Dendritic cell treated with granulocyte-macrophage colony-stimulating factor and Interleukin-4, amounts not matched to agents 40 ng/mL and 50 ng/mL, for 4 days (primary cell): Measurements from ENCODE around the gene ACTN4.

Experiments used
- H3K27ac Mint-ChIP-seq: one replicate; pipeline ENCODE4 v1.8.0; 2022; ENCODE audit warnings: mild to moderate bottlenecking, mixed read lengths
- H3K27me3 Mint-ChIP-seq: one replicate; pipeline ENCODE4 v1.8.0; 2022; ENCODE audit warnings: mild to moderate bottlenecking, mixed read lengths
- H3K36me3 Mint-ChIP-seq: one replicate; pipeline ENCODE4 v1.8.0; 2022; ENCODE audit warnings: low read depth, mixed read lengths
- H3K4me1 Mint-ChIP-seq: one replicate; pipeline ENCODE4 v1.8.0; 2022; ENCODE audit warnings: low read depth, mixed read lengths
- H3K4me3 Mint-ChIP-seq: one replicate; pipeline ENCODE4 v1.8.0; 2022; ENCODE audit warnings: mild to moderate bottlenecking, moderate library complexity, mixed read lengths
- H3K9me3 Mint-ChIP-seq: one replicate; pipeline ENCODE4 v1.8.0; 2022; ENCODE audit warnings: mixed read lengths
- intact Hi-C: fragments of 100-400 bp; cut with micrococcal nuclease; formaldehyde crosslinking; loops from one replicate; pipeline ENCODE4 v1.15.0; 2022

ACTN4 gene

DNA sequence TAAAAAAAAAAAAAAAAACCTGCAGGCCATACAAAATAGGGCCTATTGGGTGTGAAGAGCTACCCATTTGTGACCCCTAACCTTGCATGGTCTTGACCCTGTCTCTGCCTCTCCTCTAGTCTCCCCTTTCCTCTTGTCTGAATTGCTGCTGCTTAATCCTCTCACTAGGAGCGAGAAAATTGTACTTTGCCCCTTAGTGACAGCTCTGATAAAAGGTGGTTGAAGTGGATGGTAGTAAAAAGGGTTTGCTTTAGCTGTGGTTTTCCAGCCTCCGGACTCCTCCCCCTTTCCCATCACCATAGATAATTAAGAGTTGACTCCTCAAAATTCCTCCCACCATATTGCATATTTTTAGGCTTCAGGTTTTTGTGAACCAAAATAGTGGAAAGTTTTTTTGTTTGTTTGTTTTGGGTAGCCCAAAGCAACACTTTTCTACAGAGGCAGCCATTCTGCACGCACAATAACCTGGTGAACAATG lies 23.5 kb downstream of the ACTN4 start:
- H3K36me3 Mint-ChIP-seq: peaks cover 28% of the 10 kb centered on the region
- H3K9me3 Mint-ChIP-seq: no peaks in the 10 kb centered on the region
- intact Hi-C loops: no loop called here
- H3K4me3 Mint-ChIP-seq: no peak overlapping the region
- H3K4me1 Mint-ChIP-seq: peaks cover 88% of the 10 kb centered on the region
- H3K27me3 Mint-ChIP-seq: no peaks in the 10 kb centered on the region
- H3K27ac Mint-ChIP-seq: no peak overlapping the region

DNA sequence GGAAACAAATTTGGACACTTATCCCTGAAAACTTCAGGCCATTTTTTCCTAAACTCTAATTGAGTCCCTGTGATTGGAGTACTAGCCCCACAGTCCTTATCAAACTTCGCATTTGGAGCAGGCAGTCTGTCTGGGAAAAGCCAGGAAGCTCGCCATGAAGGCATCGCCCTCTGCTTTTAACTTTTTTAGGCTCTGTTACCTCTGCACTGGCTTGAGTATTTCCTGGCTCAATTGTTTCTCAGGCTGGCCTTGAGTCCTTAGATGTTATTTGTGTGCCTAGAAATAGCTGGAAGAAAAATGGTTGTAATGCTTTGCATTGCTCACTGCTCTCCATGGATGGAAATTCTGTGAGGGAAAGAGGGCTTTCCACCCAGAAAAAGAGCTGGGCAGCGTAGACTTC lies 24.2 kb downstream of the ACTN4 start:
- Mint-ChIP-seq H3K4me1 (peaks cover 88% of the 10 kb centered on the region), H3K9me3 (no peaks in the 10 kb centered on the region), H3K36me3 (peaks cover 29% of the 10 kb centered on the region), H3K4me3 (no peak overlapping the region), H3K27ac (no peak overlapping the region), H3K27me3 (no peaks in the 10 kb centered on the region)
- intact Hi-C loops: no loop called here

- H3K4me3 Mint-ChIP-seq: no peak overlapping the region
- peaks cover 88% of the 10 kb centered on the region for H3K4me1 Mint-ChIP-seq
- no peaks in the 10 kb centered on the region for H3K27me3 Mint-ChIP-seq
- intact Hi-C loops: no loop called here
- H3K36me3 Mint-ChIP-seq: peaks cover 36% of the 10 kb centered on the region
- no peaks in the 10 kb centered on the region for H3K9me3 Mint-ChIP-seq
- H3K27ac Mint-ChIP-seq: no peak overlapping the region
These were observed 25.6 kb downstream of the ACTN4 start for GRCh38 chr19:38673030-38673429.

GRCh38 chr19:38674388-38675171 lies 27.1 kb downstream of the ACTN4 start:
- Mint-ChIP-seq H3K27ac (peak overlapping the region; percentile 79), H3K4me3 (peak overlapping the region; percentile 7), H3K27me3 (no peaks in the 10 kb centered on the region), H3K4me1 (peaks cover 88% of the 10 kb centered on the region), H3K9me3 (no peaks in the 10 kb centered on the region), H3K36me3 (peaks cover 29% of the 10 kb centered on the region)
- intact Hi-C loops: no loop called here

GRCh38 chr19:38675611-38676010 lies 28.2 kb downstream of the ACTN4 start:
- peak overlapping the region; percentile 79 for H3K27ac Mint-ChIP-seq
- no peaks in the 10 kb centered on the region for H3K27me3 Mint-ChIP-seq
- no peaks in the 10 kb centered on the region for H3K9me3 Mint-ChIP-seq
- peaks cover 88% of the 10 kb centered on the region for H3K4me1 Mint-ChIP-seq
- intact Hi-C loops: no loop called here
- H3K4me3 Mint-ChIP-seq: no peak overlapping the region
- peaks cover 31% of the 10 kb centered on the region for H3K36me3 Mint-ChIP-seq

GRCh38 chr19:38676023-38676877 lies 28.8 kb downstream of the ACTN4 start:
- peaks cover 87% of the 10 kb centered on the region for H3K4me1 Mint-ChIP-seq
- no peaks in the 10 kb centered on the region for H3K9me3 Mint-ChIP-seq
- H3K27me3 Mint-ChIP-seq: no peaks in the 10 kb centered on the region
- no peak overlapping the region for H3K4me3 Mint-ChIP-seq
- intact Hi-C loops: no loop called here
- H3K36me3 Mint-ChIP-seq: peaks cover 36% of the 10 kb centered on the region
- H3K27ac Mint-ChIP-seq: peak overlapping the region; percentile 79

DNA sequence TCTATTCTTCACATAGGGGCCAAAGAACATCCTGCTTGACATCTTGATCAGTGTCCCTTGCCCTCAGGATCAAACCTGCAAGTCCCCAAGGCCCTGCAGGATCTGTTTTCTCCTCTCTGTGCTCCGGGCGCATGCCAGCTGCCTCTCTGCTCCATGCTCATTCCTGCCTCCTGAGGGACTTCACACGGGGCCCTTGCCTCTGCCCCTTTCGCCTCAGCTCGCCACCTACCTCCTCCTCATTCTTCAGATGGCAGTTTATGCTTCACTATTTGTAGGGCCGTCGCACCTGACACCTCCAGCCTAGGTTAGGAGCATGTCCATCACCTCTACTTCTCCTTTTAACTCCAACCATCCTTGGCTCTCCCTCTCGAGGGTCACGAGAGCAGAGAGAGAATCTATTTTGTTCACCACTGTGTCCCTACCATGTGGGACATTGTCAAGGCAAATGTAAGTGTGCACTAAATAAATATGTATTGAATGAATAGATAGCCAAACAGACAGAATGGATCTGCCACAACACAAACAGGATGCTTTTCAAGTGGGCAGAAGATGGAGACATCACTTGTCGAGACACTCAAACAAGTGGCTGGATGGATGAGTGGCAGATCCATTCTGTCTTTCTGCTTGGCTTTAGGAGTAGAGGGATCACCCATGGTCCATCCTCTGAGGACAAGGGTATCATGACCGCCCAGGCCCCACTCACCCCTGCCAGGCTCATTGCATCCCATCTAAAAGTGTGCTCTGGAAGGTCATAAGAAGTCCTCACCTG lies 29.6 kb downstream of the ACTN4 start:
- intact Hi-C loops: no loop called here
- Mint-ChIP-seq H3K9me3 (no peaks in the 10 kb centered on the region), H3K4me3 (no peak overlapping the region), H3K27me3 (no peaks in the 10 kb centered on the region), H3K4me1 (peaks cover 85% of the 10 kb centered on the region), H3K36me3 (peaks cover 43% of the 10 kb centered on the region), H3K27ac (peak overlapping the region; percentile 79)

- Mint-ChIP-seq H3K4me3 (no peak overlapping the region), H3K36me3 (peaks cover 36% of the 10 kb centered on the region), H3K4me1 (peaks cover 93% of the 10 kb centered on the region), H3K9me3 (no peaks in the 10 kb centered on the region), H3K27me3 (no peaks in the 10 kb centered on the region), H3K27ac (peak overlapping the region; percentile 79)
- intact Hi-C loops: no loop called here
These were observed 30.9 kb downstream of the ACTN4 start for GRCh38 chr19:38678217-38678890.

DNA sequence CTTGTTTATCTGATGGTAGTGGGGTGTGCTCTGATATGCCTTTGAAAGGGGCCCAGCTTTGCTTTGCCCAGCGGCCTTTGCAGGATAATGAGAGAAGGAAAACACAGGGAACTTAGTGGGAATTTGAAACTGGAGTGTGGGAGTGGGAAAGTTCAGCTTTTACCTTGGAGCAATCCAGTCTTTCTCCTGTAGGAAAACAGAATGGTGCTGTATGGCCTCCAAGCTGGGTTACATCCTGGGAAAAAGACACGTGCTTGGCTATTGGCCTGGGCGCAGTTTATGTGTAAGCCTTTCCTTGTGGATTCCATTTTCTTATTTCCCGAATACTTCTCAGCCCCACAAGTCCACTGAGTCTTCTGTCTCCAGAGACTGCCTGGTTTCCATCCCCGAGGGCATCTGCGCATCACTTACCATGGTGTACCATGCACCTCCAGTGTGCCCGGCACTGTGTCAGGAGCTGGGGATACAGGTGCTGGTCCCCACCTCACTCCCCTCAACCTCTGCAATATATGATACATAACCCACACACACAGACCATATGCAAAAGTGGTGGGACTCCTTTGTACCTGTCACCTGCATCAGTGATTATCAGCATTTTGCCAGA lies 31.5 kb downstream of the ACTN4 start:
- intact Hi-C loops: no loop called here
- Mint-ChIP-seq H3K4me1 (peaks cover 96% of the 10 kb centered on the region), H3K36me3 (peaks cover 36% of the 10 kb centered on the region), H3K27ac (peak overlapping the region; percentile 23), H3K4me3 (no peak overlapping the region), H3K9me3 (no peaks in the 10 kb centered on the region), H3K27me3 (no peaks in the 10 kb centered on the region)

GRCh38 chr19:38679839-38680238 lies 32.4 kb downstream of the ACTN4 start:
- H3K27ac Mint-ChIP-seq: peak overlapping the region; percentile 9
- H3K9me3 Mint-ChIP-seq: no peaks in the 10 kb centered on the region
- intact Hi-C loops: no loop called here
- no peaks in the 10 kb centered on the region for H3K27me3 Mint-ChIP-seq
- peaks cover 36% of the 10 kb centered on the region for H3K36me3 Mint-ChIP-seq
- peaks cover 96% of the 10 kb centered on the region for H3K4me1 Mint-ChIP-seq
- H3K4me3 Mint-ChIP-seq: no peak overlapping the region

DNA sequence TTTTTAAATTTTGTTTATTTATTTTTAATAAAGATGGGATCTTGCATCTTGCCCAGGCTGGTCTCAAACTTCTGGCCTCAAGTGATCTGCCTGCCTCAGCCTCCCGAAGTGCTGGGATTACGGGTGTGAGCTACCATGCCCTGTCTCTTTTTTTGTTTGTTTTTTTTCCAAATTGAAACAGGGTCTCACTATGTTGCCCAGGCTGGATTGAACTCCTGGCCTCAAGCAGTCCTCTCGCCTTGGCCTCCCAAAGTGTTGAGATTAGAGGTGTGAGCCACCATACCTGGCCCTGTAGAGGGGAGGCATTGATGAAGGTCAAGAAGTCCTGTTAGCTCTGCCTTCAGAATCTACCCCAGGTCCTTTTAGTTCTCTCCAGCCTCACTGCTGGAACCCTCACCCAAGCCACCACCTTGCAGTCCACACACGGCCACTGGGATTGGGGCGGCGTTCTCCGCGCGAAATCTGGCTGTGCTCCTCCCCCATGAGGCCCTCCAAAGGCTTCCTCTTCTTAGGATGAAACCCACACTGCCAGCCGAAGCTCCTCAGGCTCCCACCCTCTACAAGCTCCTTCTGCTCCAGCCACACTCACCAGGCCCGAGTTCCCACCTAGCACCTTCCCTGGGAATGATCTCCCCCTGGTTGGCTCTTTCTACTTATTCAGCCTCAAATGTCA lies 34.9 kb downstream of the ACTN4 start:
- intact Hi-C loops: no loop called here
- no peak overlapping the region for H3K4me3 Mint-ChIP-seq

GRCh38 chr19:38682872-38683392 lies 35.5 kb downstream of the ACTN4 start:
- H3K27me3 Mint-ChIP-seq: no peaks in the 10 kb centered on the region
- peaks cover 96% of the 10 kb centered on the region for H3K4me1 Mint-ChIP-seq
- intact Hi-C loops: no loop called here
- H3K9me3 Mint-ChIP-seq: no peaks in the 10 kb centered on the region
- H3K36me3 Mint-ChIP-seq: peaks cover 28% of the 10 kb centered on the region
- peak overlapping the region; percentile 86 for H3K27ac Mint-ChIP-seq
- no peak overlapping the region for H3K4me3 Mint-ChIP-seq

More for the DNA sequence above, 34.9 kb downstream of the ACTN4 start:
- Mint-ChIP-seq H3K4me1 (peaks cover 96% of the 10 kb centered on the region), H3K36me3 (peaks cover 28% of the 10 kb centered on the region), H3K9me3 (no peaks in the 10 kb centered on the region), H3K27ac (peak overlapping the region; percentile 86), H3K27me3 (no peaks in the 10 kb centered on the region)
